GM23338 (cell line): ENCODE measurements around the gene PHACTR1. TPM values are rescaled to one million over a fixed set of nuclear protein-coding genes. Genes with fewer than 3 reads are reported as not detected.

Experiments used
- ATAC-seq: fragments of 200-7000 bp; cut with Tn5 transposase; 3 replicates; pipeline ENCODE4 v1.9.1; 2020
- DNase-seq: peaks from one replicate; pipeline ENCODE4 v3.0.0-alpha.2; 2015; ENCODE audit warnings: low spot score
- H2AFZ ChIP-seq: fragments of 200-600 bp; sonication (generic); 2 replicates; pipeline ENCODE4 v1.8.0; 2016; ENCODE audit warnings: antibody characterized with exemption, mild to moderate bottlenecking, moderate library complexity
- H3F3A ChIP-seq: fragments of 200-600 bp; sonication (generic); replicated peaks from 2 replicates; pipeline ENCODE4 v1.8.0; 2017; ENCODE audit warnings: antibody characterized with exemption, mixed run types, low read depth
- H3K27ac ChIP-seq: fragments of 200-600 bp; sonication (generic); 2 replicates; pipeline ENCODE4 v1.6.1; 2016; ENCODE audit warnings: low read depth
- H3K27me3 ChIP-seq: fragments of 200-600 bp; sonication (generic); 2 replicates; pipeline ENCODE4 v1.8.0; 2016; ENCODE audit warnings: mild to moderate bottlenecking, mixed run types, moderate library complexity; ENCODE audit not compliant: insufficient read depth
- H3K36me3 ChIP-seq: fragments of 200-600 bp; sonication (generic); 2 replicates; pipeline ENCODE4 v1.8.0; 2016; ENCODE audit warnings: mild to moderate bottlenecking; ENCODE audit not compliant: insufficient read depth
- H3K4me1 ChIP-seq: fragments of 200-600 bp; sonication (generic); 2 replicates; pipeline ENCODE4 v1.8.0; 2016; ENCODE audit warnings: mild to moderate bottlenecking, moderate library complexity; ENCODE audit not compliant: insufficient read depth
- H3K4me2 ChIP-seq: fragments of 200-600 bp; sonication (generic); 2 replicates; pipeline ENCODE4 v1.7.1; 2017; ENCODE audit warnings: mixed run types
- H3K4me3 ChIP-seq: fragments of 200-600 bp; sonication (generic); 2 replicates; pipeline ENCODE4 v1.6.1; 2016; ENCODE audit warnings: mixed run types
- H3K79me2 ChIP-seq: fragments of 200-600 bp; sonication (generic); replicated peaks from 2 replicates; pipeline ENCODE4 v1.8.0; 2017; ENCODE audit warnings: mild to moderate bottlenecking; ENCODE audit not compliant: insufficient read depth
- H3K9me2 ChIP-seq: fragments of 200-600 bp; sonication (generic); 2 replicates; pipeline ENCODE4 v1.8.0; 2017; ENCODE audit not compliant: insufficient read depth
- H4K20me1 ChIP-seq: fragments of 200-600 bp; sonication (generic); replicated peaks from 2 replicates; pipeline ENCODE4 v1.8.0; 2017; ENCODE audit warnings: mild to moderate bottlenecking; ENCODE audit not compliant: insufficient read depth
- H3K27ac Mint-ChIP-seq: 2 replicates; pipeline ENCODE4 v1.8.0; 2020; ENCODE audit warnings: inconsistent platforms, mild to moderate bottlenecking, moderate library complexity, mixed read lengths
- H3K27me3 Mint-ChIP-seq: 3 replicates; pipeline ENCODE4 v1.8.0; 2022; ENCODE audit warnings: low read depth, mild to moderate bottlenecking, moderate library complexity, mixed read lengths, inconsistent platforms; ENCODE audit not compliant: insufficient read depth, poor library complexity
- H3K36me3 Mint-ChIP-seq: 3 replicates; pipeline ENCODE4 v1.8.0; 2021; ENCODE audit warnings: low read depth, mild to moderate bottlenecking, inconsistent platforms, moderate library complexity, mixed read lengths
- H3K4me1 Mint-ChIP-seq: 3 replicates; pipeline ENCODE4 v1.8.0; 2020; ENCODE audit warnings: mild to moderate bottlenecking, inconsistent platforms, mixed read lengths
- H3K4me3 Mint-ChIP-seq: 3 replicates; pipeline ENCODE4 v1.8.0; 2021; ENCODE audit warnings: moderate library complexity, mild to moderate bottlenecking, inconsistent platforms, mixed read lengths
- H3K9me3 Mint-ChIP-seq: 3 replicates; pipeline ENCODE4 v1.8.0; 2020; ENCODE audit warnings: moderate library complexity, mild to moderate bottlenecking, inconsistent platforms, mixed read lengths
- CREB1 ChIP-seq: fragments of 250-450 bp; sonication (Bioruptor Pico); IDR thresholded peaks from 2 replicates; pipeline ENCODE4 v1.5.0; 2020; ENCODE audit warnings: low read depth, mild to moderate bottlenecking, moderate library complexity
- CTCF ChIP-seq, 2 experiments: fragments of 200-600 bp in 1 of 2; sonication (generic) in 1 of 2; conservative IDR thresholded peaks; 2 replicates each; pipeline versions ENCODE4 v1.5.1 to v1.6.1; 2016 to 2017; ENCODE audit warnings: antibody characterized with exemption in 2 of 2, low read depth in 2 of 2, mild to moderate bottlenecking in 2 of 2, moderate library complexity in 1 of 2
- ETS1 ChIP-seq: IDR thresholded peaks from 2 replicates; pipeline ENCODE4 v1.6.1; 2016; ENCODE audit warnings: antibody characterized with exemption
- EZH2 ChIP-seq: fragments of 200-600 bp; sonication (generic); IDR thresholded peaks from one replicate; pipeline ENCODE4 v1.8.0; 2017; ENCODE audit warnings: antibody characterized with exemption, mild to moderate bottlenecking, low read depth; ENCODE audit not compliant: unreplicated experiment
- EZH2phosphoT487 ChIP-seq: fragments of 200-600 bp; sonication (generic); IDR thresholded peaks from one replicate; pipeline ENCODE4 v1.8.1; 2018; ENCODE audit warnings: antibody characterized with exemption; ENCODE audit not compliant: unreplicated experiment
- JUNB ChIP-seq: IDR thresholded peaks from one replicate; pipeline ENCODE4 v1.6.1; 2016; ENCODE audit warnings: antibody characterized with exemption; ENCODE audit not compliant: unreplicated experiment
- NANOG ChIP-seq: IDR thresholded peaks from 2 replicates; pipeline ENCODE4 v1.6.1; 2016; ENCODE audit warnings: antibody characterized with exemption, borderline replicate concordance
- POLR2AphosphoS5 ChIP-seq: IDR thresholded peaks from 2 replicates; pipeline ENCODE4 v1.6.1; 2016; ENCODE audit warnings: antibody characterized with exemption, low read depth
- REST ChIP-seq: IDR thresholded peaks from one replicate; pipeline ENCODE4 v1.6.1; 2018; ENCODE audit warnings: antibody characterized with exemption; ENCODE audit not compliant: unreplicated experiment
- STAT1 ChIP-seq: IDR thresholded peaks from one replicate; pipeline ENCODE4 v1.6.1; 2016; ENCODE audit warnings: antibody characterized with exemption; ENCODE audit not compliant: unreplicated experiment
- ZNF114 ChIP-seq: fragments of 250-450 bp; sonication (Bioruptor Pico); IDR thresholded peaks from 2 replicates; pipeline ENCODE4 v1.5.0; 2020; ENCODE audit warnings: mild to moderate bottlenecking, moderate library complexity
- ZNF331 ChIP-seq: fragments of 250-450 bp; sonication (Bioruptor Pico); IDR thresholded peaks from 2 replicates; pipeline ENCODE4 v1.5.0; 2020; ENCODE audit warnings: low read depth, mild to moderate bottlenecking, moderate library complexity
- ZNF462 ChIP-seq: fragments of 250-450 bp; sonication (Bioruptor Pico); IDR thresholded peaks from 2 replicates; pipeline ENCODE4 v1.5.0; 2020; ENCODE audit warnings: mild to moderate bottlenecking, moderate library complexity
- polyA plus RNA-seq: library from polyadenylated mRNA; unstranded; fragments of >200 nt; fragmentation: Nextera tagmentation; extraction: Ambion mirVana; gene quantifications from 2 replicates; pipeline ENCODE4 v1.2.1, GENCODE V29; 2016
- total RNA-seq: library from RNA; depleted of rRNA; stranded (reverse); fragments of >200 nt; shearing (Covaris generic); gene quantifications from 2 replicates; pipeline ENCODE4 v1.2.3, GENCODE V29; 2014

Gene PHACTR1
- total and polyA plus RNA-seq, 2 experiments from 2014 or later, result 5.9 to 19.3 TPM

- no peaks in the 10 kb centered on the region for H3K79me2 ChIP-seq
- Mint-ChIP-seq H3K4me3 (no peak overlapping the region), H3K4me1 (peaks cover 10% of the 10 kb centered on the region), H3K36me3 (no peaks in the 10 kb centered on the region), H3K27me3 (peaks cover 2% of the 10 kb centered on the region), H3K9me3 (no peaks in the 10 kb centered on the region), H3K27ac (no peak overlapping the region)
- no peak overlapping the region for H3K27ac ChIP-seq
- DNase-seq, result no peak
- no peak overlapping the region for H2AFZ ChIP-seq
- 0 out of 2 replicates have a peak, but pooled peaks cover under 1% of the 10 kb centered on the region for H3F3A ChIP-seq
- H4K20me1 ChIP-seq, result no peaks in the 10 kb centered on the region
- no peak for ATAC-seq
- H3K4me1 ChIP-seq, result peaks cover 2% of the 10 kb centered on the region
- H3K4me3 ChIP-seq, result no peak overlapping the region
- no peaks in the 10 kb centered on the region for H3K36me3 ChIP-seq
- H3K9me2 ChIP-seq, result no peaks in the 10 kb centered on the region
- H3K27me3 ChIP-seq, result no peaks in the 10 kb centered on the region
- TF ChIP-seq ETS1 (no peak), EZH2phosphoT487 (no peak), JUNB (no peak), STAT1 (no peak), CTCF (conservative IDR thresholded peaks at IDR 0.05; ENCODE audit: low read depth in 2 of 2) (no peak), REST (no peak), NANOG (no peak), POLR2AphosphoS5 (no peak), EZH2 (no peak), ZNF331 (CRISPR knock-in tag) (no peak), ZNF462 (no peak), CREB1 (no peak), ZNF114 (CRISPR knock-in tag) (no peak)
- no peak overlapping the region for H3K4me2 ChIP-seq
Measured at GRCh38 chr6:13180538-13180937, 464.0 kb downstream of the PHACTR1 start.
